ENCODE data around the gene MRPS23.

MRPS23 gene

DNA sequence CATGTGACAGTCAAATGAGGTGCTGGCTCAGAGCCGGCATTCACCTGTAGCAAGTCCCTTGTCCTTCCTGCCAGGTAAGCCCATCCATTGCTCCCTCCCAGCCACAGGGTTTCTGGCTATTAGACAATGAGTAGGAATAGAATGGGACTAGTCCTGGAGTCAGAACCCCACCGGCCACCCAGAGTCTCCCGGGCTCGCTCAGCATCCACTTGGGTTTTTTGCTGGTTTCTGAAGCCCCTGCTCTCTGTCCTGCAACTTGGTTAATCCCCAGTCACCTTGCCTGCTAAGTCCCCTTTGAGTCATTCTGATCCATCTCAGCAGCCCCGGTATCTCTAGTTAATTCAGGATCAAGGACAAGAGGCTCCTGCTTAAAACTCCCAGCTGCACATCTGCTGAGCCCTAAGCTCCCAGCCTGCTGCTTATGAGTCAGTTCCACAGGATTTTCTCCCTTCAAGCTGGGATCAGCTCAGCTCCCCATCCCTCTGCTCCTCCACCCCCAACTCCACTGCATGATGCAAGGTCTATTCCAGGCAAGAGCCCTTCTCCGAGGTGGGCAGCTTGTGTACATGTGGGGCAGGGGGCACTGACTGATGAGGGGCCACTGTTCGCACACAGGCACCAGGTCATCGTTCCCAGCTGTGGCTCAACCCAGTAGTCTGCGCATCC is 19.9 kb upstream of the MRPS23 start:
- Histone ChIP-seq H3K27ac (ENCODE audit: low read depth, low read length) (peak overlapping the region; percentile 96), H3K4me1 (ENCODE audit: insufficient read depth, low read length) (peaks cover 67% of the 10 kb centered on the region)

DNA sequence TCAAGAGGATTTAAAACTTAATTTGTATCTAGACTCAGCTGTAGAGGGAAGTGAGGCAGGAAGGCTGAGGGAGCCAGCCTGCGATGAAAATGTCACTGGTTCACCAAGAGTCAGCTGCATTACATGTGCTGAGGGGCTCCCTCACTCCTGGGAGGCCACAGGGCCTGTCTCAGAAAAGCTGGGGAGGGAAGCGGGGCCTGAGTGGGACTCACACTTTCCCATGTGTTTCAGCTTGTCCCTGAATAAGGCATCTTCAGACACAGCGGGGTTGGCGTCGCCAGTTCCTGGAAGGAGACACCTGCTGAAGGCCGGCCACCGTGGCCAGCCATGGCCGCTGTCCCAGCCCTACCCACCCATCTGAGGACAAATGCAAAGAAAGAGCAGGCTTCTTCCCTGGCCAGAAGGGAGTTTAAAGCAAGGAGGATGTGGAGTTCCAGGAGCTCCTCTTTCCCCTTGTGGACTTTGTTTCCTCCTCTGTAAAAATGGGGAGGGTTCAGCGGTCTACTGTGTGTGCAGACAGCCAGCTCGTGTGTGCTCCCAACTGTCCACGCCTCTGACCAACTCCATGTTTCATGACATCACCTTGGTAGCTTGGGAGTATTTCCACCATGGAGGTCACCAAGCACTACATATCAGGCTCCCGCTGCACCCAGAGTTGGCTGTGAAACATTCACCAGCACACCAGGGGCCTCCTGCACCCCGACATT is 19.2 kb upstream of the MRPS23 start:
- Histone ChIP-seq H3K9ac (ENCODE audit: low read length) (peak overlapping the region; percentile 12), H3K36me3 (ENCODE audit: insufficient read depth, low read length) (peaks cover 66% of the 10 kb centered on the region), H3K27me3 (ENCODE audit: control insufficient read depth in 1 of 2, insufficient read depth in 2 of 2, low read length in 2 of 2) (no peaks in the 10 kb centered on the region), H3K27ac (ENCODE audit: low read depth, low read length) (peak overlapping the region; percentile 96), H3K4me3 (ENCODE audit: low read depth in 1 of 2, low read length in 2 of 2) (peak overlapping the region in 1 of 2 donors; percentile 6), H3K9me3 (ENCODE audit: low read length) (no peaks in the 10 kb centered on the region), H3K4me1 (ENCODE audit: insufficient read depth, low read length) (peaks cover 62% of the 10 kb centered on the region)

More for the DNA sequence above, 19.9 kb upstream of the MRPS23 start:
- no peaks in the 10 kb centered on the region for H3K9me3 ChIP-seq (ENCODE audit: low read length)
- peak overlapping the region; percentile 12 for H3K9ac ChIP-seq (ENCODE audit: low read length)
- H3K4me3 ChIP-seq (ENCODE audit: low read depth in 1 of 2, low read length in 2 of 2): no peak overlapping the region
- H3K36me3 ChIP-seq (ENCODE audit: insufficient read depth, low read length): peaks cover 66% of the 10 kb centered on the region
- H3K27me3 ChIP-seq (ENCODE audit: control insufficient read depth in 1 of 2, insufficient read depth in 2 of 2, low read length in 2 of 2): no peaks in the 10 kb centered on the region

DNA sequence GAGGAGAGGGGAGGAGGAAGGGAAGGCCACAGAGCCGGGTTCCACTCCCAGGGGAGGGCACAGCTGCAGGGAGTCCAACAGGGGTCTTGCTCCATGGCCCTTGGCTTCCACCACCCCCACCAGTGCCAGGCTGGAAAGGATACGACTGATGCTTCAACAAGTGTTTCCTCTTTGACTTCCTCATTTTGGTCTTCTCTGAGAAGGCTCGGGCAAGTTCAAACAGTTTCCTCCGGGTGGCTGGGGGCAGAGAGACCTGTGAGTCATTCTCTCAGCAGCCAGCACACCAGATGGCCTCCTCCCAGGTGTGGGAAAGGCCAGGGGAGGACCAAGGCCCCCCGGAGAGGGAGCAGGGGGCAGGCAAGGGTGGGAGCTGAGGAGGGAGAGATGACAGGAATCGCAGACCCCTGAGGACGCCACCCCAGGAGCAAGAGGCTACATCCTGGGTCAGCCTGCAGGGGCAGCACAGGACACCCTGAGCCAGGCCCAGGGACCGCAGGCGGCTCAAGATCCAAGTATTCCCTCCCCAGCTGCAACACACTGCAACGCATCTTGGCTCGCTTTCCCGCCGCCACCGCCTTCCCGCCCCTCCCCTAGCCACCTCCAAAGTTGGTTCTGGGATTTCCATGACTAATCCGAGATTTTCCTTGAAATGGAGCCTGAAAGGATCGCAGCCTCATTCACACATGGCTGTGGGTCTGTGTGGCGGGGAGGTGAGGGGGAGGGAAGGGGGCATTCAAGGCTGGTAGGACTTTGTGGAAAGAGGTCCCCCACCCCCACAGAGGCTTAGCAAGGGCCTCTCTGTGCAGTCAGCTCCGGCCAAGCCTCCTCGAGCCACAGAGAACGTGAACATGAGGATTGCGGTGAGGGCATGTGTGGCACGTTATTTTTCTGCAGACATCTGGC is 18.4 kb upstream of the MRPS23 start:
- H3K36me3 ChIP-seq (ENCODE audit: insufficient read depth, low read length): peaks cover 63% of the 10 kb centered on the region
- peaks cover 59% of the 10 kb centered on the region for H3K4me1 ChIP-seq (ENCODE audit: insufficient read depth, low read length)
- H3K27ac ChIP-seq (ENCODE audit: low read depth, low read length): peak overlapping the region; percentile 96
- peak overlapping the region in 1 of 2 donors; percentile 6 for H3K4me3 ChIP-seq (ENCODE audit: low read depth in 1 of 2, low read length in 2 of 2)
- no peaks in the 10 kb centered on the region for H3K27me3 ChIP-seq (ENCODE audit: control insufficient read depth in 1 of 2, insufficient read depth in 2 of 2, low read length in 2 of 2)
- no peaks in the 10 kb centered on the region for H3K9me3 ChIP-seq (ENCODE audit: low read length)
- H3K9ac ChIP-seq (ENCODE audit: low read length): peak overlapping the region; percentile 20

DNA sequence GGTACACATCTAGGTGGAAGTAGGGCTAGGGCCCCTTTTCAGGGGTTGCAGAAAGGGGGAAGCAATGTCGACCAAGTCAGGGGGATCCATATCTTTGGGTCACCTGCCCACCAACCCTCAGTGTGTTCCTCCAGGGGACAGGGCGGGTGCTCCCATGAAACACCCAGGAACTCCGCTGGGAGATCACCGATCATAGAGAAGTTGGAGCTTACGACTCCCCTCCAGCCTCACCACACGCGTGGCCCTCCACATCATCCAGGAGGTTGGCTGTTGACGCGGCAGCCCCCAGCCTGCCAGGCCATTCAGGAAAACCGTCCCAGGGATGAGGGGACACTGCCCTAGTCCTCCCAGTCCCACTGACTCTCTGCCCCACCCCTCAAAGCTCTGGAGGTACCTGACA is 17.3 kb upstream of the MRPS23 start:
- H3K4me1 ChIP-seq (ENCODE audit: insufficient read depth, low read length): peaks cover 59% of the 10 kb centered on the region
- no peak overlapping the region for H3K4me3 ChIP-seq (ENCODE audit: low read depth in 1 of 2, low read length in 2 of 2)
- H3K9me3 ChIP-seq (ENCODE audit: low read length): no peaks in the 10 kb centered on the region
- H3K36me3 ChIP-seq (ENCODE audit: insufficient read depth, low read length): peaks cover 51% of the 10 kb centered on the region
- H3K9ac ChIP-seq (ENCODE audit: low read length): no peak overlapping the region
- peak overlapping the region; percentile 96 for H3K27ac ChIP-seq (ENCODE audit: low read depth, low read length)
- no peaks in the 10 kb centered on the region for H3K27me3 ChIP-seq (ENCODE audit: control insufficient read depth in 1 of 2, insufficient read depth in 2 of 2, low read length in 2 of 2)

DNA sequence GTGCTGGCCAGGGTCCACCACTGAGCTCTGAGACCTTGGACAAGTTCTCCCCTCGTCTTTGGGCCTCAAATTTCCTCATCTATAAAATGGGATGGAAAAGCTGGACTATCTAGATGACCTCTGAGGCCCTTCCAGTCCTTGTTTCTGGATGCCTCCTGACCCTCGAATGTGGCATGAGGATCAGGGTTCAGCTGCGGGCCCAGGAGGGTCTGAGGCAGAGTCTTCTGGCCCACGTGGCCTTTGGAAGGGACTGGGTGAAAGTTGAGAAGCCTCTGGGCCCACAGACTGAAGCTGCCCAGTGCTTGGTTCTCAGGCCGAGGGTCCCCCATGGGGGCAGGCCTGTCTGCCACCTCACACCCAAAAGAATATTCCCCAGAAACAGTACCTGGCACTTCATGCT is 16.9 kb upstream of the MRPS23 start:
- no peaks in the 10 kb centered on the region for H3K27me3 ChIP-seq (ENCODE audit: control insufficient read depth in 1 of 2, insufficient read depth in 2 of 2, low read length in 2 of 2)
- H3K4me1 ChIP-seq (ENCODE audit: insufficient read depth, low read length): peaks cover 56% of the 10 kb centered on the region
- peak overlapping the region; percentile 96 for H3K27ac ChIP-seq (ENCODE audit: low read depth, low read length)
- no peak overlapping the region for H3K9ac ChIP-seq (ENCODE audit: low read length)
- peaks cover 47% of the 10 kb centered on the region for H3K36me3 ChIP-seq (ENCODE audit: insufficient read depth, low read length)
- no peak overlapping the region for H3K4me3 ChIP-seq (ENCODE audit: low read depth in 1 of 2, low read length in 2 of 2)
- H3K9me3 ChIP-seq (ENCODE audit: low read length): no peaks in the 10 kb centered on the region

DNA sequence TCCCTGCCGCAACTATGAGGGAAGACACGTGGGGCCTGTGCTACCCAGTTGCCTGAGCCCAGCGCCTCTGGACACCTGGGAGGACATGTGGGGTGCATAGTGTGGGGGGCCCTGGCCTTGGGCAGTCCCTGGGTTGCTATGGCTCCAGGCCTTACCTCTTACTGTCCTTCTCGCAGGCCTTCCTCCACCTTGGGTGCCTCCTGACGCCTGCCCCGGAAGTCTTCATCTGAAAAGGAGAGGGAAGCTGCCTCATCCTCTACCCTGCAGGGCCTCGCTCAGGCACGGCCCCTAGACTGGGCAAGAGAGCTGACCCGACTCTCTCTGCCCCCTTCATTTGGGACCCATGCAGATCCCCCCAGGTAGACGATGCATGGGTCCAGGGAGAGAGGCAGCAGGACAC is 16.5 kb upstream of the MRPS23 start:
- peaks cover 55% of the 10 kb centered on the region for H3K4me1 ChIP-seq (ENCODE audit: insufficient read depth, low read length)
- no peak overlapping the region for H3K4me3 ChIP-seq (ENCODE audit: low read depth in 1 of 2, low read length in 2 of 2)
- no peak overlapping the region for H3K9ac ChIP-seq (ENCODE audit: low read length)
- H3K36me3 ChIP-seq (ENCODE audit: insufficient read depth, low read length): peaks cover 44% of the 10 kb centered on the region
- H3K9me3 ChIP-seq (ENCODE audit: low read length): no peaks in the 10 kb centered on the region
- no peaks in the 10 kb centered on the region for H3K27me3 ChIP-seq (ENCODE audit: control insufficient read depth in 1 of 2, insufficient read depth in 2 of 2, low read length in 2 of 2)
- peak overlapping the region; percentile 96 for H3K27ac ChIP-seq (ENCODE audit: low read depth, low read length)

DNA sequence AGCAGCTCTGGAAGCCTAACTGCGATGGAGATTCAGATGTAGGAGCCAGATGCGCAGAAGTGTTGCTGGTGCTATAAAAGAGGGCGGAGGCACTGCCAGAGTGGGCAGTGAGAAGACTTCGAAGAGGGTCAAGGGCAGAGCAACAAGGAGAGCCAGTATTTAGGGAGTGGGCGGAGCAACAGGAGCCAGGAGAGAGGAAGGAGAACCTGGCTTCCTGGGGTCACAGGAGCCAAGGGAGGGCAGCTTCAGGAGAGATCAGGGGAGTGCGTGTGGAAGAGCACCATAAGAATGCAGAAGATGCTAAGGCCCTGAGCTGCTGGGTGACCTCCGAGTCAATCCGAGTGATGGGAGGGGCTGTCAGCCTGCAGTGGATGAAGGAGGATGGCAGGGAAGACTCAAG is 14.4 kb upstream of the MRPS23 start:
- peaks cover 23% of the 10 kb centered on the region for H3K36me3 ChIP-seq (ENCODE audit: insufficient read depth, low read length)
- no peak overlapping the region for H3K9ac ChIP-seq (ENCODE audit: low read length)
- H3K27me3 ChIP-seq (ENCODE audit: control insufficient read depth in 1 of 2, insufficient read depth in 2 of 2, low read length in 2 of 2): no peaks in the 10 kb centered on the region
- no peaks in the 10 kb centered on the region for H3K9me3 ChIP-seq (ENCODE audit: low read length)
- peak overlapping the region; percentile 41 for H3K27ac ChIP-seq (ENCODE audit: low read depth, low read length)
- no peak overlapping the region for H3K4me3 ChIP-seq (ENCODE audit: low read depth in 1 of 2, low read length in 2 of 2)
- peaks cover 61% of the 10 kb centered on the region for H3K4me1 ChIP-seq (ENCODE audit: insufficient read depth, low read length)

DNA sequence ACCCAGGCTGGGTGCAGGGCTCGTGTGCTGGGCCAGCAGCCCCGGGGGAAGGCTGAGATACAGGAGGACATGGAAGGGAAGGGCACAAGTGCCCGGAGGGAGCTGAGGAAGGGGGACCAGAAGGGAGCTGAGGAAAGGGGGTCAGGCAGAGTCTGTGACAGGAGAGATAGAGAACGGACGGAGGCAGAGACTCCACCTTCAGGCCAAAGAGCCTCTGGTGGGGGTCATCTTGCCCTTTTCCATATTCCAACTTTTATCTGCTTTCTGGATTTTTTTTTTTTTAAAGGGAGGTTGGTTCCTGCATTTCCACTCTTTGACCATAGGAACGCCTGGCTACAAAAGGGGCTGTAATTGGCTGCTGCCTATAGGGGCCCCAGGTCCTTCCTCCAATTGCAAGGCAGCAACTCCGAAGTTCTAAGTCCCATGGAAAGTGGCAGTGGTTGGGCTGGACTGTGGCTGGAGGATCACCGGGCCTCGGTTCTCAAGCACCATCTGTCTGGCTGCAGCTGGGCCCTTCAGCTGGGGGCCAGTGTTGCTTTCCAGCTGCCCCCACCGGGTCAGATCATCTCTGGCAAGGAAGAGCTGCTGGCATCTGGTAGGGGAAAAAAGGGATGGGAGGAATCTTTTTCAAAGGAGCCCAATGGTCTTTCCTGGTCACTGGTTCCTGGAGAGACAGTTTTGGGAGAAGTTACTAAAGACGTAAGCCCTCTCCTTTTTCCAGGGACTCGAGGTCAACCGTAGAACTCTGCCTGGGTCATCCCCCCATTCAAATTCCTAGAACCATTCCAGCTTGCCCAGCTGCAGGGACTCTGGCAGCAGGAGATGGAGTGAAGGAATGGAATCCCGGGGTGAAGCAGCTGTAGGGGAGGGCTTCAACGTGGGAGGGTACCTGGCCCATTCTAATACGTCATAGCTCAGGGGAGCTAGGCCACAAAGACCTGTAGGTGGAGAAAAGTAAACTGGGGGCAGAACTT is 13.1 kb upstream of the MRPS23 start:
- H3K4me1 ChIP-seq (ENCODE audit: insufficient read depth, low read length): peaks cover 60% of the 10 kb centered on the region
- H3K36me3 ChIP-seq (ENCODE audit: insufficient read depth, low read length): peaks cover 20% of the 10 kb centered on the region
- H3K4me3 ChIP-seq (ENCODE audit: low read depth in 1 of 2, low read length in 2 of 2): peak overlapping the region in 1 of 2 donors; percentile 64
- H3K27ac ChIP-seq (ENCODE audit: low read depth, low read length): peak overlapping the region; percentile 97
- H3K9me3 ChIP-seq (ENCODE audit: low read length): no peaks in the 10 kb centered on the region
- no peaks in the 10 kb centered on the region for H3K27me3 ChIP-seq (ENCODE audit: control insufficient read depth in 1 of 2, insufficient read depth in 2 of 2, low read length in 2 of 2)
- peak overlapping the region; percentile 73 for H3K9ac ChIP-seq (ENCODE audit: low read length)

DNA sequence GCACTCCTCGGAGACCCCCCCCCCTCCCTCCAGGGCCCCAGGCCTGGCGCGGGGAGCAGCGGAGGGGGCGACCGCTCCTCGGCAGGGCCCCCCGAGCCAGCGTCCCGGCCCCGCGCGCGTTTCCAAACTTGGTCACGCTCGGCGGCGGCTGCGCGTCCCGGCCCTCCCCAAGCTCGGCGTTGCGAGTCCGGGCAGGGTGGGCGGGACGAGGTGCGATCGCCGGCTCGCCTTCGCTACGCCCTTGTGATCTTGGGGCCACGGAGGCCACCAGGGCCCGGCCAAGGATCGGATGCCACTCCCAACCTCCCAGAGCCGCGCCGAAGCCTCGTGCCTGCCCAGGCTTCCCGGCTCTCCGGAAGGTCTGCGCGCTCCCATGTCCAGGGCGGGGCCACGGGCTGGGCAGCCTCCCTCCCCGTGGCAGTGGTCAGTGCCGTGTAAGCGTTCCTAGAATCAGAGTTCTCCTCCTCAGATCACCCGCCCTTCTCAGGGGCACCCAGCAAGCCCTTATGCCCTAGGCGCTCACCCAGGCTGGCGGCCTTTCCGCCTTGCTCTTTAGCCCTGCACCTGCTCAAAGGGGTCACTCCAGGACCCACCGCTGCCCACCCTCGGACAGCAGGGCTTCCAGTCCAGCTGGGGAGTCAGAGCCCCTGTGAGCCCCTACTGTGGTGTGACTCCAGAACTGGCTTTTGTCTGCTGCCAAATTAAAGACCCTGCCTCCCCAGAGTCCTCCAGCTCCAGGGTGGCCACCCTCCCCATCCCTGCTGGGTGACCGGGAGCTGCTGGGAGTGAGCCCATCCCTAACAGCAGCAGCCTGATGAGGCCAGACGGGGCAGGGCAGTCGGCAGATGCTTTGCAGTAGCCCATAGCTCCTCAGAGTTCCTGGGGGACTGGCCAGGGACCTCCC is 12.2 kb upstream of the MRPS23 start:
- Histone ChIP-seq H3K9ac (ENCODE audit: low read length) (peak overlapping the region; percentile 73), H3K27me3 (ENCODE audit: control insufficient read depth in 1 of 2, insufficient read depth in 2 of 2, low read length in 2 of 2) (no peaks in the 10 kb centered on the region), H3K4me1 (ENCODE audit: insufficient read depth, low read length) (peaks cover 54% of the 10 kb centered on the region), H3K9me3 (ENCODE audit: low read length) (no peaks in the 10 kb centered on the region), H3K4me3 (ENCODE audit: low read depth in 1 of 2, low read length in 2 of 2) (peak overlapping the region; percentile 31 to 64), H3K36me3 (ENCODE audit: insufficient read depth, low read length) (peaks cover 12% of the 10 kb centered on the region), H3K27ac (ENCODE audit: low read depth, low read length) (peak overlapping the region; percentile 97)

Data from muscle layer of colon (tissue), 2 donors.